Psoas muscle (tissue), 8 donors: ENCODE measurements around the gene TGFBR3L. TPM values are rescaled to one million over a fixed set of nuclear protein-coding genes. Genes with fewer than 3 reads are reported as not detected.

Experiments
- ATAC-seq, 4 donors: fragments of 200-7000 bp; cut with Tn5 transposase; one replicate each; pipeline ENCODE4 v1.9.1; 2020; ENCODE audit warnings: moderate library complexity in 3 of 4, mild to moderate bottlenecking in 2 of 4
- DNase-seq, 2 donors: peaks; one replicate each; pipeline ENCODE4 v3.0.0-alpha.2; 2020
- H3K27ac ChIP-seq: fragments of 200-600 bp; one replicate; pipeline ENCODE4 v1.8.0; 2022
- H3K27me3 ChIP-seq, 3 donors: fragments of 200-600 bp in 1 of 3; one replicate each; pipeline versions ENCODE4 v1.6.1 to v1.8.0; 2013 to 2022; ENCODE audit warnings: low read length in 2 of 3, mild to moderate bottlenecking in 2 of 3, moderate library complexity in 1 of 3; ENCODE audit not compliant: insufficient read depth in 3 of 3
- H3K36me3 ChIP-seq, 2 donors: fragments of 200-600 bp in 1 of 2; one replicate each; pipeline versions ENCODE4 v1.6.1 to v1.8.0; 2013 to 2022; ENCODE audit warnings: low read depth in 1 of 2, mild to moderate bottlenecking in 1 of 2, moderate library complexity in 1 of 2; ENCODE audit not compliant: insufficient read depth in 1 of 2
- H3K4me1 ChIP-seq: fragments of 200-600 bp; one replicate; pipeline ENCODE4 v1.8.0; 2022
- H3K4me3 ChIP-seq: fragments of 200-600 bp; one replicate; pipeline ENCODE4 v1.8.0; 2022; ENCODE audit warnings: mild to moderate bottlenecking
- H3K9me3 ChIP-seq: fragments of 200-600 bp; one replicate; pipeline ENCODE4 v1.8.0; 2022
- WGBS, 3 donors: extraction: QIAGEN DNeasy Blood & Tissue Kit; methylation state at CpG; one replicate each; pipeline versions ENCODE4 v1.1.6 to v1.1.7; 2013; 5-methylcytosine and 5-hydroxymethylcytosine counted together
- intact Hi-C, 2 donors: fragments of 100-400 bp; cut with DNase I; formaldehyde crosslinking; loops; one replicate each; pipeline versions ENCODE4 v1.11.0 to v1.14.2; 2022
- polyA plus RNA-seq, 3 donors: library from polyadenylated mRNA; stranded (reverse); fragments of 200-250 nt; gene quantifications; one replicate each; pipeline ENCODE4 v1.2.3, GENCODE V29; 2013
- total RNA-seq, 4 donors: library from RNA; stranded (reverse); fragmentation: NEBNext Ultra II Directional in 2 of 4; extraction: Animal tissue kit (Norgen Biotek cat#: 25700) in 2 of 4; gene quantifications; one replicate each; pipeline versions ENCODE4 v1.2.1 to v1.2.4, GENCODE V29; 2021 to 2023
- TF ChIP-seq, protein P1 (sequence below): fragments of 200-600 bp; IDR thresholded peaks from one replicate; pipeline ENCODE4 v1.8.0; 2022; ENCODE audit warnings: antibody characterized with exemption
- donor health status: healthy with polysubstance abuse.
- donor health status: DM: no; HTN: no; CAD: no; lungs with moderate emphysema.
- donor health status: Bipolar disorder and iron deficiency.
- donor health status: healthy.
- donor health status: DM: yes; HTN: yes; CAD: no.
- donor health status: DM: no; HTN: no; CAD: no.
- donor health status: DM: no; HTN: no; CAD: no.
- donor health status: DM: yes; HTN: yes; CAD: no.

TGFBR3L gene
- total and polyA plus RNA-seq, 7 donors = 1.2 to 13.0 (median 4.5) TPM

DNA sequence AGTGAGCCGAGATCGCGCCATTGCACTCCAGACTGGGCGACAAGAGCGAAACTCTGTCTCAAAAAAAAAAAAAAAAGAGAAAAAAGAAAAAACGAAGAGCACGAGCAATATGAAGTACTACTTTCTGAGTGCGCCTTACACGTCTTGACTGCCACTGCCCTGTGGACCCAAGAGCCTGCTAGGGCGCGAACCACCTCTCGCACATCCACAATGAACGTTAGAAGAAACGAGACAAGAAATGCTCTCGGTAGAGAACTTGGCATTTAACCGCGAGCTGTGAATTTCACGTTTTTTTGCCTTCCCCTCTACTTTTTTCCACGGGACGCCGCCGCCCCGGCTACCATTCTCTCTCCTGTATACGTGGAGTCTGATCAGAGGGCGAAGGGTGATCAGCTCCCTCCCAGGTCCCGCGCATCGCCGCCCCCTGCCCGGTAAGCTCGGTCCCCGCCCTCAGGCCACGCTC lies 28.4 kb downstream of the TGFBR3L start:
- DNase-seq (no peak), ATAC-seq (no peak)
- peak overlapping the region; percentile 99 for H3K4me3 ChIP-seq
- no peaks in the 10 kb centered on the region for H3K9me3 ChIP-seq
- H3K27me3 ChIP-seq = no peaks in the 10 kb centered on the region
- H3K4me1 ChIP-seq = peaks cover 17% of the 10 kb centered on the region
- intact Hi-C loops = no loop called here
- 3 to 5% (median 3%) methylated on average over 33 of the region's 33 CpGs for WGBS, 3 donors
- peak overlapping the region; percentile 99 for H3K27ac ChIP-seq
- peaks cover 0 to 48% of the 10 kb centered on the region in 2 donors for H3K36me3 ChIP-seq
- TF ChIP-seq, protein P1, sequence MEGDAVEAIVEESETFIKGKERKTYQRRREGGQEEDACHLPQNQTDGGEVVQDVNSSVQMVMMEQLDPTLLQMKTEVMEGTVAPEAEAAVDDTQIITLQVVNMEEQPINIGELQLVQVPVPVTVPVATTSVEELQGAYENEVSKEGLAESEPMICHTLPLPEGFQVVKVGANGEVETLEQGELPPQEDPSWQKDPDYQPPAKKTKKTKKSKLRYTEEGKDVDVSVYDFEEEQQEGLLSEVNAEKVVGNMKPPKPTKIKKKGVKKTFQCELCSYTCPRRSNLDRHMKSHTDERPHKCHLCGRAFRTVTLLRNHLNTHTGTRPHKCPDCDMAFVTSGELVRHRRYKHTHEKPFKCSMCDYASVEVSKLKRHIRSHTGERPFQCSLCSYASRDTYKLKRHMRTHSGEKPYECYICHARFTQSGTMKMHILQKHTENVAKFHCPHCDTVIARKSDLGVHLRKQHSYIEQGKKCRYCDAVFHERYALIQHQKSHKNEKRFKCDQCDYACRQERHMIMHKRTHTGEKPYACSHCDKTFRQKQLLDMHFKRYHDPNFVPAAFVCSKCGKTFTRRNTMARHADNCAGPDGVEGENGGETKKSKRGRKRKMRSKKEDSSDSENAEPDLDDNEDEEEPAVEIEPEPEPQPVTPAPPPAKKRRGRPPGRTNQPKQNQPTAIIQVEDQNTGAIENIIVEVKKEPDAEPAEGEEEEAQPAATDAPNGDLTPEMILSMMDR = no peak

DNA sequence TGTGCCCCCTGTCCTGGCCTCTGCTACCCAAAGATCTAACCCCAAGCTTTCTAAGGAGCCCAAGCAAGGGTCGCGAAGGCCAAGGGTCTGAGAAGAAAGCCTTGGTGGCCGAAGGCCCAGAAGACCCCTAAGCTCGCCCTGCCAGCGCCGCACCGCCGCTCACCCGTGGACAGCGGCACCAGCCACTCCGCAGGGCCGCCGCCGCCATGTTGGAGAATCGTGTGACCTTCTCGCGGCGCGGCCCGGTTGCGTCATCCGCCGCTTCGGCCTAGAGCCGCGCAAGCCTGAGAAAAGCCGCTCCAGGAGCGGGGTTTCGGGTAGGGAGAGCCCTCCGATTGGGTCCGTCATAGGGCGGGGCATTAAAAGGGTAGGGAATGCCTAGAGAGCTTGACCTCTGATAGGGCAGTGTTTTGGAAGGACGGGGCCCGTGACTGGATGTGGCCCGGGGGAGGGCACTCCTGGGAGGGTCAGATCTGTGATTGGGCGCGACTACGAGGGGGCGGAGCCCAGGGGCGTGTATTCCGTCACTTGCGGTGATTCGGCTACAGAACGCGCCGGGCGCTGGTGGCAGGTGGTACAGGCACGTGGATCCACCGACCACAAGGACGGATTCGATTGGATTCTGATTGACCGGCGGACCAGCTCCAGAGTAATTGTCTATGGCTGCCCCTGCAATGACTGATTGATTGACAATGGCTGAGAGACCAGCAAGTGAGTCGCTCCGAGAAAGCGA lies 29.0 kb downstream of the TGFBR3L start, which contains the start of gene TIMM44:
TIMM44 (minus strand) TSS at position 223 of the 733 bp plus-strand sequence; CDS start at position 208, 15 bp downstream.
- TF ChIP-seq, protein P1 = no peak
- intact Hi-C loops = loop anchor here (1.0 to 2.0 kb wide), 2 partner anchors 60 to 309 kb away; no protein-coding TSS in a partner anchor

DNA sequence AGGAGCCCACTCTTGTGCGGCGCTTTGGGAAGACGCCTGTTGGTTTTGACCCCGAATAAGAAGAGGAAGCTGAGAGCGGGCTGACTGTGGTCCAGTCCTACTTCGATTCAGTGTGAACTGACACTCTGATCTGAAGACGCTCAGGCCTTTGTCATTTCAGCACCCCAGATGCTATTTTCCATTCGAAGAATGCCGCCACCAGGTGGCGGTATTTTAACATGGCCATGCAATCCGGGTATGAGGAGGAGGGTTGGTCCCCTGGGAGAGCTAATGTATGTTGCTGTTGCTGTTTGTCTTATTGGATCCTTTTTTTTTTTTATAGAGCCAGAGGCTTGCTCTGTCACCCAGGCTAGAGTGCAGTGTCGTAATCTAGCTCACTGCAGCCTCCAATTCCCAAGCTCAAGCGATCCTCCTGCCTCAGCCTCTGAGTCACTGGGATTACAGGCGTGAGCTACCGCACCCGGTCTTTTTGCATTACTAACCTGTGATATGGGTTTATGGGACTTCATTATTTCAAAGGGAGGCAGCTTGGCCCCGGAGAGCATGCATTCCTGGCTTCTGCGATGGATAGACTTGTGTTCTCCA lies 29.6 kb downstream of the TGFBR3L start:
- Histone ChIP-seq H3K4me3 (peak overlapping the region; percentile 99), H3K27ac (peak overlapping the region; percentile 99), H3K4me1 (peaks cover 17% of the 10 kb centered on the region), H3K27me3 (no peaks in the 10 kb centered on the region), H3K9me3 (no peaks in the 10 kb centered on the region), H3K36me3 (peaks cover 0 to 36% of the 10 kb centered on the region in 2 donors)
- peak; percentile 88 to 91 for DNase-seq
- TF ChIP-seq, protein P1 = peak; percentile 91
- intact Hi-C loops = loop anchor here (1.0 to 2.0 kb wide), 2 partner anchors 59 to 309 kb away; no protein-coding TSS in a partner anchor
- 24 to 27% (median 26%) methylated on average over 18 of the region's 18 CpGs for WGBS, 3 donors
- ATAC-seq = peak; percentile 62 to 75 (median 66)

More for the DNA sequence above, 29.0 kb downstream of the TGFBR3L start, which contains the start of gene TIMM44:
- H3K36me3 ChIP-seq = peaks cover 0 to 43% of the 10 kb centered on the region in 2 donors
- 0% methylated on average over 48 to 56 of the region's 56 CpGs for WGBS, 3 donors
- H3K9me3 ChIP-seq = no peaks in the 10 kb centered on the region
- peak within 1 kb of the TSS; percentile 99 for H3K27ac ChIP-seq
- peak within 1 kb of the TSS; percentile 99 for H3K4me3 ChIP-seq
- peak; percentile 97 to 98 (median 98) for ATAC-seq
- no peaks in the 10 kb centered on the region for H3K27me3 ChIP-seq
- peak; percentile 99 to 100 for DNase-seq
- peaks cover 17% of the 10 kb centered on the region for H3K4me1 ChIP-seq

DNA sequence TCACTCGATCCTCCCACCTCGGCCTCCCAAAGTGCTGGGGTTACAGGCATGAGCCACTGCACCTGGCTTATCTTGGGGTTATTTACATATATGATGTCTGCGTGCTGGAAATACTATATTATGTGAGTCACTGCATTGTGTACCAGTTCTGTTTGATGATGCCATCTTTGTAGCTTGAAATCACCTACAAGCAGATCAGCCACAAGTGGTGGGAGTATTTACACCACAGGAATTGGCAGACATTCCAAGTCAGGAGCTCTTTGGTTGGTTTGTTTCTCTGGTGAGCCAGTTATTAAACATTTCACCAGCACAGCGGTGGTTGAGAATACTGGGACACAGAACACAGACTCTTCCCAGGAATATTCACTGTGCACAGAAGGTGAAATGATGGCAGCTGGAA lies 33.3 kb downstream of the TGFBR3L start:
- WGBS, 3 donors = 94 to 96% (median 95%) methylated on average over 4 of the region's 4 CpGs
- Histone ChIP-seq H3K27ac (no peak overlapping the region), H3K4me1 (peaks cover 18% of the 10 kb centered on the region), H3K27me3 (no peaks in the 10 kb centered on the region), H3K36me3 (peaks cover 0 to 3% of the 10 kb centered on the region in 2 donors), H3K9me3 (no peaks in the 10 kb centered on the region), H3K4me3 (no peak overlapping the region)
- no peak for ATAC-seq
- DNase-seq = no peak
- TF ChIP-seq, protein P1 = no peak
- intact Hi-C loops = no loop called here
